Ishikawa (cell line): ENCODE measurements around the gene GOLT1A.

Experiments
- TCF12 ChIP-seq: IDR thresholded peaks from 2 replicates; pipeline ENCODE4 v1.6.1; 2012; ENCODE audit warnings: low read depth
- TEAD4 ChIP-seq: IDR thresholded peaks from 2 replicates; pipeline ENCODE4 v1.6.1; 2012

- TF ChIP-seq TEAD4 (no peak), TCF12 (no peak)
Measured at GRCh38 chr1:204254031-204254661, 40.4 kb upstream of the GOLT1A start.
